NCI-H69 (cell line): ENCODE measurements around the gene PSMC3IP.

ENCODE experiments used
- DNase-seq: peaks from one replicate; lab custom pipeline; 2025; lab: John Stamatoyannopoulos, UW

Gene PSMC3IP

DNA sequence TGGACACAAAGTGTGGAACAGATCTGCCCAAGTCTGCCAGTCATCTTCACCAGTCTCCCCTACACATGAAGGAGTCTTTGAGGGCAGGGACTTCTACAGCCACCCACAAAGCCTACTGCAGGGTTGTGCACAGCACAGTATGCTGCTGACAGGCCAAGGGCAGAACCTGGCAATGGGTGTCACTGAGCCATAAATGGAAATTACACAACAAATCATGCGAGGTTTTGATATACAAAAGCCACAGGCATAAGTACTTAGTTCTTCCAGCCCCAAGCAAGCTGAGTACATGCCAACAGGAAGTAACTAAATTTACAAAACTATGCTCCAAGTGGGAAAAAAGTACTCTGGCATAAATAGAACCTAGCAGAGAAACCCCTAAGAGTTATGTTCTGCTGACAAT is 7.8 kb upstream of the PSMC3IP start:
- DNase-seq = no peak

- DNase-seq = no peak
Measured at GRCh38 chr17:42584880-42585279, 7.4 kb upstream of the PSMC3IP start.

GRCh38 chr17:42581744-42582270 is 4.3 kb upstream of the PSMC3IP start:
- no peak for DNase-seq

DNA sequence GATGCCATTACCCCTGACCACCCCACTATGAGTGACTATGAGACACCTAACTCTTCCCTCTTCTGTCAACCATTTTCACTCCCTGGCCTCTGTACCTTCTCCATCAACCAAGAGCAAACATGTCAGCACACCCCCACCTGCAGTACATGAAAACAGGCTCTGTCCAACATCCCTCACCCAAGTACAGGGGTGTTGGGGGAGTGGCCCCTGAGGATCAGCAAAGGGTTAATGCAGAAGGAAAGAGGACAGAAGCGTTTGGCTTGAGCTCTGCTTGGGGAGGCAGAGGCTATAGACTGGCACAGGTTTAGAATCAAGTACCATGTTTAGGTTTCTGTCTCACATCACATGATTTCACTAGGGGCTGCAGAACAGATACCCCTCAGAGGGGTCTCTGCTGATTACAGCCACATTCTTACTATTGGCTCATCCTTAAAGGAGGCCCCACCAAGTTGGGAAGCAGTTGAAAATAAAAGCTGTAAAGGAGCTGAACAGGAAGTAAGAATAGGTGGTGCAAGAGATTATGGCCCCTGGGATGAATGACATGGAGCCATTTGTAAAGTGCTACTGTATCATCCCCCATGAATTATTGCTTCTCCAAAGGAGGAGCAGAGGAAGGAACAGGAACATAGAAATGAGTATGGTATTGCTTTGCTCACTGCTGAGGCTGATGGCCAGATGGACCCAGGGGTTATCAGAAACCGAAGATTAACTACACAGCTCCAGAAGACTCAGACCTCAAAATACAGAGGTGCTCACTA is 2.4 kb upstream of the PSMC3IP start:
- DNase-seq = no peak

GRCh38 chr17:42578282-42578869 is 847 bp upstream of the PSMC3IP start:
- DNase-seq = peak; percentile 89

GRCh38 chr17:42577140-42577531 is 393 bp downstream of the PSMC3IP start:
- peak; percentile 67 for DNase-seq

- DNase-seq = no peak
Measured at GRCh38 chr17:42574463-42574862, 3.1 kb downstream of the PSMC3IP start.

- DNase-seq = no peak
Measured at GRCh38 chr17:42573095-42573494, 4.4 kb downstream of the PSMC3IP start.

DNA sequence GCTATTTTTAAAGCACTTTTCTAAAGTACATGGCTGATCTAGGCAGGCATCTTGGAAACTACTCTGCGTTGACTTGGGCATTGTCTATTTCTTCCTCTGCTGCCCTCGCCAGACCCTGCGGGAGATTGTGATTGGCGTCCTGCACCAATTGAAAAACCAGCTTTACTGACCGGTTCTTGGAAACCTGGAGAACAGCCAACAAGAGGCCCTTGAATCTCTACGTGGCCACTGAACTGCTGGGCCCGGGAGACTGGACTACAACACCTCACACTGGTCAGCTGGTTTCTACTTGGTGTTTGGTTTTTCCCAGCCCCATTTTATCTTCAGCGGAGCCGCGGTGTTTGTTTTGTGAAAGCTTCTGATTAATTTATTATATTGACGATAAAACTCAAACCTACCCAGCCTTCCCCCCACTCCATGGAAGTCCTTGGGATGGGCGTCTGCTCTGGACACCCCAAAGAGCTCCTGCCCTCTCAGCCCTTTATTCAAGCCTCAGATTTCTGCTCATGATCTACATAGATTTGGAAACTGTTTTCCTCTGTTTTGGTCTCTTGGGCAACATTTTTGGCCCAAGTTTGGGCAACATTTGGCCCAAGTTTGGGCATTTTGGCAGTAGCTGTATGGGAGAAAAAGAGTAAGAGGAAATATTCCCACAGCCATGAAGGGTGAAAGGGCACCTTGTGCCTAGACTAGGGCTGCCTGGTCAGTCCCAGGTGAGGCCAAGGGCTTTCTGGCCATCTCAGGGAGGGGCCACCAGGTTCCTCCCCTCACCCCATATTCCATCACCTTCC is 5.9 kb downstream of the PSMC3IP start:
- DNase-seq = no peak

GRCh38 chr17:42568341-42569111 is 9.0 kb downstream of the PSMC3IP start:
- no peak for DNase-seq

DNA sequence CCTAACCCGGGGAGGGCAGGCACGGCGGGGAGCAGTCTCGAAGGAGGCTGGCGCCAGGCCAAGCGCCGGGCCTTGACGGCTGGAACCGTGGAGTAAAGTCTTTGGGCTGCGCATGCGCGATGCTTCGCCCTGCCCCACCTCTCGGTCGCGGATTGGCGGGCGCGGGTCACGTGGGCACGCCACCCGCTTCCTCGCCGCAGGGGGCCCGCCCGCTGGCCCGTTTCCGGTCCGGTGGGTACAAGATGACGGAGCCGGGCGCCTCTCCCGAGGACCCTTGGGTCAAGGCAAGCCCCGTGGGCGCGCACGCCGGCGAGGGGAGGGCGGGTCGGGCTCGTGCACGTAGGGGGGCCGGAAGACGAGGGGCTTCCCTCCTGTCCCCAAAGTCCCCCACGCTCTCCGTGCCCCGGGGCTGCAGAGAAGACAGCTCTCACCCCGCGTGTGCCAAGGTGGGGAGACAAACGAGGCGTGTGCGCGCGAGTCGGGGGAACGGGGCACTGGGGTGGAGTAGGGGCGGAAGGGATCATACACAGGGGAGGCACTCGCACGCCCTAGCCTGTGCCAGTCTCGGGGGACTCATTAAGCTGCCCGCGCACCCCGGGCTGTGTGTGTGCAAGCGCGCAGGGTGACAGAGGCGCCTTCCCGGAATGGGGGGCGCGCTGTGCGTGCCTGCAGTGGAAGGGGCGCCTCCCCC is 10.5 kb downstream of the PSMC3IP start, which contains the start of gene MLX:
MLX (plus strand) TSS at position 218 of the 691 bp plus-strand sequence; CDS start at position 243, 25 bp downstream.
- DNase-seq = peak; percentile 98

GRCh38 chr17:42566215-42566882 is 11.2 kb downstream of the PSMC3IP start:
- no peak for DNase-seq

DNA sequence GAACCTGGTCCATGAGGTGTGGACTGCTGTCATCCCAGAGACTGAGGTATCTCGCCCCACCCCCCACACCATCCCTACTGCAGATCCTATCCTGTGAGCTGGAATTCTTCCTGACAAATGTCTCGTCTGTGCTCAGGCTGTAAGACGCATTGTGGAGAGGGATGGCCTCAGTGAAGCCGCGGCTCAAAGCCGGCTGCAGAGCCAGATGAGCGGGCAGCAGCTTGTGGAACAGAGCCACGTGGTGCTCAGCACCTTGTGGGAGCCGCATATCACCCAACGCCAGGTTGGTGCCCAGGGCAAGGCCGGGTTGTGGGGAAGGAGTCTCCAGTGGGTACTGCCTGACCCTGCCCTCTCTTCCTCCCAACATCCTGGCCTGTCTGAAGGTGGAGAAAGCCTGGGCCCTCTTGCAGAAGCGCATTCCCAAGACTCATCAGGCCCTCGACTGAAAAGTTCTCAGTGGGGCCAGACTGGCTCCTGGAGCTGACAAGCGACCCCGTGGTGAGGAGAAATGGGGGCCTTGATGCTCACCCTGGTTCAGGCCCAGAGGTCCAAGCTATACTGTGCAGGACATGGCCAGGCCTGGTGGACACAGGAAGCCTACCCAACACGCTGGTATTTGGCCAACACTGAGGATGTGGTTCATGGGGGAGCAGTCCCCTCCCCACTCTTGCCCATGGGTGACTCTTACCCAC is 11.9 kb downstream of the PSMC3IP start:
- DNase-seq = no peak

- DNase-seq = no peak
Measured at GRCh38 chr17:42564815-42565522, 12.6 kb downstream of the PSMC3IP start.

- DNase-seq = no peak
Measured at GRCh38 chr17:42563950-42564349, 13.6 kb downstream of the PSMC3IP start.

- DNase-seq = peak; percentile 63
Measured at GRCh38 chr17:42563543-42563942, 14.0 kb downstream of the PSMC3IP start.

DNA sequence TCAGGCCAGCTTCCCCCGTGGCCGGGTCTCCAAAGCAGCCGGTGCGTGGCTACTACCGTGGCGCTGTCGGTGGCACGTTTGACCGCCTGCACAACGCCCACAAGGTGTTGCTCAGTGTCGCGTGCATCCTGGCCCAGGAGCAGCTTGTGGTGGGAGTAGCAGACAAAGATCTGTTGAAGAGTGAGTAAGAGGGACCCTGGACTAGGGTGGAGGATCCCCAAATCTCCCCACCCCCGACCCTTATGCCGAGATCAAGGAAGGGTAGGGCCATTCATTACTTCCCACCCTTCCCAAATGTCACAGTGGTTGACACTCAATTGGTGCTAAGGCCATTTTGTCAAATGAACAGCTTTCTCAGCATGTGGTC is 14.4 kb downstream of the PSMC3IP start:
- DNase-seq = no peak

DNA sequence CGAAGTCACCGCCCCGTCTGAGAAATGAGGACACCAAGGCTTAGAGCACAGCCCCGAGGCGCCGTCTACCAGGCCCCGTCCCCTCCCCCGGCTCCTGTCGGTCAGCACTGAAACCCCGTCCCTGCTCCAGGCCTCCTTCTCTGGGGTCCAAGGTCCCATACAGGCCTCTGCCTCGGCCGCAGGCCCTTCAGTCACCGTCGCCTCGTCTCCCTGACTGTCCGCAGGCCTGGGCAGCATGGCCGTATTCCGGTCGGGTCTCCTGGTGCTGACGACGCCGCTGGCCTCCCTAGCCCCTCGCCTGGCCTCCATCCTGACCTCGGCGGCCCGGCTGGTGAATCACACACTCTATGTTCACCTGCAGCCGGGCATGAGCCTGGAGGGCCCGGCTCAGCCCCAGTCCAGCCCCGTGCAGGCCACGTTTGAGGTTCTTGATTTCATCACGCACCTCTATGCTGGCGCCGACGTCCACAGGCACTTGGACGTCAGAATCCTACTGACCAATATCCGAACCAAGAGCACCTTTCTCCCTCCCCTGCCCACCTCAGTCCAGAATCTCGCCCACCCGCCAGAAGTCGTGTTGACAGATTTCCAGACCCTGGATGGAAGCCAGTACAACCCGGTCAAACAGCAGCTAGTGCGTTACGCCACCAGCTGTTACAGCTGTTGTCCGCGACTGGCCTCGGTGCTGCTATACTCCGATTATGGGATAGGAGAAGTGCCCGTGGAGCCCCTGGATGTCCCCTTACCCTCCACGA is 15.0 kb downstream of the PSMC3IP start:
- peak; percentile 47 for DNase-seq

DNA sequence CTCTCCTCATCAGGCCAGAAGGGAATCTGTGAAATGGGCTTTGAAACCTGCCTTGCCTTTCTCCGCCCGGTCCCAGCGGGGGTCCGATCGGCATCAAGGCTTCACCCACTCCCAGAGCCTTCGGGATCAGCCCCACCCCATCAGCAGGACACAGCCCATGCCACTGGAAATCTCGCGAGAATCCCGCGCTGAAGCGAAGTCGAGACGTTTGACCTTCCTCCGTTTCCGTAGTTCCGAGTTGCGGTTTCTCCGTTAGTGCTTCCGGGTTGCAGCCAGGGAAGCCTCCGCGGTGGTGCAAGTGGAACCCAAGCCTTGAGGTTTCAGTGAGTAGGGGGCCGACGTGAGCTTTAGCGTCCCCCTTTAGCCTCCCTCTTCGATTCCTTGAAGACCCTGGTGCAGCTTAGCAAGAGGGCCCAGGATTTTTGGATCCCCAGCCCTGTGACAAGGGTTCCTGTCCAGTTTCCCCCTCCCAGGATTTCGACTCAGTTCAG is 15.6 kb downstream of the PSMC3IP start, which contains the start of gene COASY:
COASY (plus strand) TSS at position 252 of the 491 bp plus-strand sequence. CDS start 475 bp downstream, outside the sequence.
- peak; percentile 99 for DNase-seq
